Measurements from ENCODE around the gene AUH. TPM values are rescaled to one million over a fixed set of nuclear protein-coding genes. Genes with fewer than 3 reads are reported as not detected.

The AUH gene
- total and polyA plus RNA-seq, 12 donors = 16.3 to 56.3 (median 44.2) TPM

DNA sequence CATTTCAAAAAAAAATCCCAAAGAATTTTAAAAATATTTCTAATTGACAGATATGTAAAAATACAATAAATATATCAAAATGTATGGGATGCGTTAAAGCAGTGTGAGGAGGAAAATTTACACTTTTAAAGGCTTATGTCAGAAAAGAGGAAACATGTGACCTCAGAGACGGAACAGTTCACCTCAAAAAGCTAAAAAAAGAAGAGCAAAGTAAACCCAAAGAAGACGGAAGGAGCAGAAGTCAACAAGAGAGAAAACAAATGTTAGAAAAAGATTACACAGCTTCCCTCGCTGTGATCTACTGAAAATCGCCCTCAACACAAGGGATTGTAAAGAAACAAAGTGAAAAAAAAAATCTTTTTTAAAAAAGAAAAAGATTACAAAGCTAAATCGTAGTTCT is 186.9 kb downstream of the AUH start:
- WGBS, 2 donors = 61 to 66% methylated on average over 6 of the region's 6 CpGs
- intact Hi-C loops (cut with DNase I) = no loop called here
- H3K9me3 ChIP-seq = peaks cover 0 to 28% (median 19%) of the 10 kb centered on the region in 11 donors
- no peaks in the 10 kb centered on the region for H3K27me3 ChIP-seq
- H3K27ac ChIP-seq = peak overlapping the region in 1 of 10 donors; percentile 42
- DNase-seq = no peak
- no peak for ATAC-seq
- H3K4me1 ChIP-seq = peaks cover 0 to 25% (median 0%) of the 10 kb centered on the region in 9 donors
- H3K36me3 ChIP-seq = no peaks in the 10 kb centered on the region
- TF ChIP-seq, protein P1, sequence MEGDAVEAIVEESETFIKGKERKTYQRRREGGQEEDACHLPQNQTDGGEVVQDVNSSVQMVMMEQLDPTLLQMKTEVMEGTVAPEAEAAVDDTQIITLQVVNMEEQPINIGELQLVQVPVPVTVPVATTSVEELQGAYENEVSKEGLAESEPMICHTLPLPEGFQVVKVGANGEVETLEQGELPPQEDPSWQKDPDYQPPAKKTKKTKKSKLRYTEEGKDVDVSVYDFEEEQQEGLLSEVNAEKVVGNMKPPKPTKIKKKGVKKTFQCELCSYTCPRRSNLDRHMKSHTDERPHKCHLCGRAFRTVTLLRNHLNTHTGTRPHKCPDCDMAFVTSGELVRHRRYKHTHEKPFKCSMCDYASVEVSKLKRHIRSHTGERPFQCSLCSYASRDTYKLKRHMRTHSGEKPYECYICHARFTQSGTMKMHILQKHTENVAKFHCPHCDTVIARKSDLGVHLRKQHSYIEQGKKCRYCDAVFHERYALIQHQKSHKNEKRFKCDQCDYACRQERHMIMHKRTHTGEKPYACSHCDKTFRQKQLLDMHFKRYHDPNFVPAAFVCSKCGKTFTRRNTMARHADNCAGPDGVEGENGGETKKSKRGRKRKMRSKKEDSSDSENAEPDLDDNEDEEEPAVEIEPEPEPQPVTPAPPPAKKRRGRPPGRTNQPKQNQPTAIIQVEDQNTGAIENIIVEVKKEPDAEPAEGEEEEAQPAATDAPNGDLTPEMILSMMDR (IDR thresholded peaks at IDR 0.05) = no peak
- H3K4me3 ChIP-seq = no peak overlapping the region

DNA sequence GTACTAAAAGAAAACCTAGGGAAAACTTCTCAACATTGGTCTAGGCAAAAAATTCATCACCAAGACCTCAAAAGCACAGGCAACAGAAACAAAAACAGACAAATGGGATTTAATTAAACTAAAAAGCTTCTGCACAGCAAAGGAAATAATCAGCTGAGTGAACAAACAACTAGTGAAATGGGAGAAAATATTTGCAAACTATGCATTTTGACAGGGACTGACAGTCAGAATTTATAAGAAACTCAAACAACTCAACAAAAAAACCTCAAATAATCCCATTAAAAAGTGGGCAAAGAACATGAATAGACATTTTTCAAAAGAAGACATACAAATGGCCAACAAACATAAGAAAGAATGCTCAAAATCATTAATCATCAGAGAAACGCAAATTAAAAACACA is 189.4 kb downstream of the AUH start:
- WGBS, 2 donors = 90 to 93% methylated on average over 1 of the region's 1 CpG
- intact Hi-C loops (cut with DNase I) = no loop called here
- no peak for ATAC-seq
- Histone ChIP-seq H3K27me3 (no peaks in the 10 kb centered on the region), H3K4me1 (peaks cover 0 to 18% (median 0%) of the 10 kb centered on the region in 9 donors), H3K27ac (no peak overlapping the region), H3K4me3 (no peak overlapping the region), H3K9me3 (peaks cover 0 to 29% (median 20%) of the 10 kb centered on the region in 11 donors), H3K36me3 (no peaks in the 10 kb centered on the region)
- no peak for DNase-seq
- TF ChIP-seq, protein P1 (IDR thresholded peaks at IDR 0.05) = no peak

DNA sequence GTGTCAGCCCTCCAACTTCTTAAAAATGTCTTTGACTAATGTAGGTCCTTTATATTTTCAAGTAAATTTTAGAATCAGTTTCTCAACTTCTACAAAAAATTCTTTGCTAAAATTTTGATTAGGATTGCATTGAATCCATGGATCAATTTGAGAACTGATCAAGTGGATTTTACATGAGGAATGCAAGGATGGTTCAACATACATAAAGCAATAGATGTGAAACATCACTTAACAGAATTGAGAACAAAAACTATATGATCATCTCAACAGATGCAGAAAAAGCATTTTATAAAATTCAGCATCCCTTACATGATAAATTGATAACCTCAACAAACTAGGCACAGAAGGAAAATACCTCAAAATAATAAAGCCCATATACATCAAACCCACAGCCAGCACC is 190.8 kb downstream of the AUH start:
- no peaks in the 10 kb centered on the region for H3K36me3 ChIP-seq
- ATAC-seq = no peak
- H3K9me3 ChIP-seq = peaks cover 0 to 29% (median 20%) of the 10 kb centered on the region in 11 donors
- H3K27ac ChIP-seq = no peak overlapping the region
- intact Hi-C loops (cut with DNase I) = no loop called here
- no peak for DNase-seq
- no peaks in the 10 kb centered on the region for H3K27me3 ChIP-seq
- TF ChIP-seq, protein P1 (IDR thresholded peaks at IDR 0.05) = no peak
- H3K4me1 ChIP-seq = peaks cover 0 to 22% (median 0%) of the 10 kb centered on the region in 9 donors
- no peak overlapping the region for H3K4me3 ChIP-seq

DNA sequence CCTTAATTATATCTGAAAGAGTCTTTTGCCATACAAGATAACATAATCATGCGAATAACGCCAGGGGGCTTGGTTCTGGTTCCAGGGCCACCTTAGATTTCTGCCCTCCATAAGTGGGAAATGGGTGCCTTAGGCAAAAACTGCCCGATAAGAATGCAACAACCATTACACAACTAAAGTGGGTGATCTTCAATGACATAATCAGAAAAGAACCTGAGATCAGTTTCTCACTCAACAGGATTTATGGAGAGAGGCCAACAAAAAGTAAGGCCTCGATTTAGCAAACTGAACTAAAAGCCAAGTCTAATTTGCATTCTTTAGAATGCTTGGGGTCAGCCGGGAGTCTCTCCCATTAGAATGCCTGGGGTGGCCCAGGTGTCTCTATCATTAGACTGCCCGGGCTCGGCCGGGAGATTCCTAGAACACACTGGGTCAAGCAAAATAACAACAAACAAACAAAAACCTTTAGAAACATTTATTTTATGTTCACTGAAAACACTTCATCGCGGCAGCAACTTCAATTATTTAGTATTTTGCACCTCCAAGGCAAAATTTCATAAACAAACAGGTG is 194.8 kb downstream of the AUH start:
- 57 to 65% methylated on average over 10 of the region's 10 CpGs for WGBS, 2 donors
- intact Hi-C loops (cut with DNase I) = no loop called here

More for the DNA sequence above, 194.8 kb downstream of the AUH start:
- ATAC-seq (peak in 1 of 8 donors; percentile 18), DNase-seq (no peak)
- no peak overlapping the region for H3K27ac ChIP-seq
- no peak overlapping the region for H3K4me3 ChIP-seq
- H3K9me3 ChIP-seq = peaks cover 0 to 24% (median 19%) of the 10 kb centered on the region in 11 donors
- peaks cover 0 to 41% (median 7%) of the 10 kb centered on the region in 9 donors for H3K4me1 ChIP-seq
- TF ChIP-seq, protein P1 (IDR thresholded peaks at IDR 0.05) = no peak
- no peaks in the 10 kb centered on the region for H3K36me3 ChIP-seq
- H3K27me3 ChIP-seq = no peaks in the 10 kb centered on the region

Measured in heart right ventricle (tissue), 16 donors.